Body of pancreas (tissue), 4 donors: ENCODE data around the gene ECM1.

ENCODE experiments used
- CTCF ChIP-seq, 7 experiments: fragments of 450-650 bp in 4 of 7; fragments of 200-600 bp in 3 of 7; sonication (generic) in 3 of 7; IDR thresholded peaks; one replicate each; pipeline ENCODE4 v1.5.1; 2016 to 2019; ENCODE audit warnings: antibody characterized with exemption in 7 of 7
- POLR2A ChIP-seq, 3 donors: fragments of 450-650 bp; IDR thresholded peaks; one replicate each; pipeline ENCODE4 v1.6.1; 2016; ENCODE audit warnings: antibody characterized with exemption in 3 of 3, mild to moderate bottlenecking in 2 of 3

GRCh38 chr1:150516050-150516591 is 8.2 kb downstream of the ECM1 start:
- TF ChIP-seq CTCF (IDR thresholded peaks at IDR 0.05) = peak in 1 of 7 experiments; percentile 16
- TF ChIP-seq POLR2A (IDR thresholded peaks at IDR 0.05) = no peak
